ENCODE results near the gene RFC3. TPM values are rescaled to one million over a fixed set of nuclear protein-coding genes. Genes with fewer than 3 reads are reported as not detected.

RFC3 gene
- total RNA-seq, 1 experiment from 2014 or later = 59.2 TPM

DNA sequence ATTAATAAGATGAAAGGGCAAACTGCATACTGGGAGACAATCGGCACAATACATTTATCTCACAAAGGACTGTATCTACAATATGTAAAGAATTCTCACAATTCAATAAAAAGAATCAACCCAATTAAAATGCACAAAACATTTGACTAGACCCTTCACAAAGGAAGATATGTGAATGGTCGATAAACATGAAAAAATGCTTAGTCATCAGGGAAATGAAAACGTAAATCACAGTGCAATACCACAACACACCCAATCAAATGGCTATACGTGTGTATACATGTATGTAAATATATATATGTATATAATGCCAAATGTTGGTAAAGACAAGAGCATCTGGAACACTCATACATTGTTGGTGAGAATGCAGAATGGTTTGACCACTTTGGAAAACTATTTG, 21.9 kb upstream of the RFC3 start:
- Histone ChIP-seq H4K91ac (ENCODE audit: insufficient read length, low read depth, low read length) (no peak overlapping the region), H3K14ac (ENCODE audit: insufficient read depth, low read length) (no peak overlapping the region), H3K56ac (ENCODE audit: insufficient read length, low read depth, low read length) (no peak overlapping the region), H2AFZ (ENCODE audit: low read length) (no peak overlapping the region), H3K23ac (ENCODE audit: insufficient read length, low read depth, low read length) (no peak overlapping the region), H2AK5ac (ENCODE audit: insufficient read length, low read length) (no peak overlapping the region), H3K79me1 (ENCODE audit: insufficient read depth, low read depth, low read length, poor library complexity, severe bottlenecking) (no peaks in the 10 kb centered on the region), H4K5ac (ENCODE audit: insufficient read length, low read depth, low read length) (no peak overlapping the region), H2BK20ac (ENCODE audit: low read depth, low read length, poor library complexity, severe bottlenecking) (no peak overlapping the region), H3K4me2 (ENCODE audit: insufficient read depth, insufficient read length, low read length) (no peak overlapping the region), H3K4me1 (ENCODE audit: insufficient read depth, low read length) (no peaks in the 10 kb centered on the region; the same call in 1 of the 2 replicates), H3T11ph (ENCODE audit: low read length) (no peak overlapping the region), H4K20me1 (ENCODE audit: control insufficient read depth, insufficient read depth, insufficient read length) (no peaks in the 10 kb centered on the region), H3K9ac (ENCODE audit: extremely low read depth, insufficient read length, low read length) (no peak overlapping the region), H3K18ac (ENCODE audit: insufficient read length, low read depth, low read length) (no peak overlapping the region), H3K23me2 (ENCODE audit: insufficient read length, low read depth, low read length, poor library complexity, severe bottlenecking) (no peaks in the 10 kb centered on the region), H3K4ac (ENCODE audit: low read depth, low read length) (no peak overlapping the region), H2BK15ac (ENCODE audit: low read depth, low read length) (no peak overlapping the region), H3K9me3 (ENCODE audit: control insufficient read depth, low read depth, low read length) (no peaks in the 10 kb centered on the region), H2BK5ac (ENCODE audit: insufficient read length, low read length) (no peak overlapping the region), H3K27ac (ENCODE audit: insufficient read length, low read depth, low read length) (no peak overlapping the region), H2BK12ac (ENCODE audit: insufficient read length, low read depth, low read length) (no peak overlapping the region), H4K8ac (replicated peaks; ENCODE audit: insufficient read length, low read depth, low read length) (no peak overlapping the region), H3K79me2 (ENCODE audit: insufficient read depth, low read length) (no peaks in the 10 kb centered on the region), H2BK120ac (ENCODE audit: low read depth, low read length, poor library complexity, severe bottlenecking) (no peak overlapping the region), H3K27me3 (ENCODE audit: insufficient read depth, low read length) (no peaks in the 10 kb centered on the region)
- DNase-seq = no peak
- no peaks in the 10 kb centered on the region for H3K27me3 Mint-ChIP-seq (ENCODE audit: low read depth)
- no peak overlapping the region for H3K27ac Mint-ChIP-seq
- H3K36me3 Mint-ChIP-seq (ENCODE audit: insufficient read depth in 1 of 3, low read depth in 3 of 3) = no peaks in the 10 kb centered on the region
- TF ChIP-seq, protein P1, sequence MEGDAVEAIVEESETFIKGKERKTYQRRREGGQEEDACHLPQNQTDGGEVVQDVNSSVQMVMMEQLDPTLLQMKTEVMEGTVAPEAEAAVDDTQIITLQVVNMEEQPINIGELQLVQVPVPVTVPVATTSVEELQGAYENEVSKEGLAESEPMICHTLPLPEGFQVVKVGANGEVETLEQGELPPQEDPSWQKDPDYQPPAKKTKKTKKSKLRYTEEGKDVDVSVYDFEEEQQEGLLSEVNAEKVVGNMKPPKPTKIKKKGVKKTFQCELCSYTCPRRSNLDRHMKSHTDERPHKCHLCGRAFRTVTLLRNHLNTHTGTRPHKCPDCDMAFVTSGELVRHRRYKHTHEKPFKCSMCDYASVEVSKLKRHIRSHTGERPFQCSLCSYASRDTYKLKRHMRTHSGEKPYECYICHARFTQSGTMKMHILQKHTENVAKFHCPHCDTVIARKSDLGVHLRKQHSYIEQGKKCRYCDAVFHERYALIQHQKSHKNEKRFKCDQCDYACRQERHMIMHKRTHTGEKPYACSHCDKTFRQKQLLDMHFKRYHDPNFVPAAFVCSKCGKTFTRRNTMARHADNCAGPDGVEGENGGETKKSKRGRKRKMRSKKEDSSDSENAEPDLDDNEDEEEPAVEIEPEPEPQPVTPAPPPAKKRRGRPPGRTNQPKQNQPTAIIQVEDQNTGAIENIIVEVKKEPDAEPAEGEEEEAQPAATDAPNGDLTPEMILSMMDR (conservative IDR thresholded peaks at IDR 0.05) = no peak
- H3K4me1 Mint-ChIP-seq = peaks cover 6% of the 10 kb centered on the region in 2 experiments
- WGBS (ENCODE audit: extremely low coverage, insufficient read length, low lambda C conversion rate) = no CpG with 5 or more reads among the region's 4 CpGs
- H3K4me3 Mint-ChIP-seq = no peak overlapping the region
- no peaks in the 10 kb centered on the region for H3K9me3 Mint-ChIP-seq

Measured in H9 (cell line).